GM12801 (cell line): ENCODE measurements around the gene PDE4D.

ENCODE experiments used
- CTCF ChIP-seq: IDR thresholded peaks from one replicate; pipeline ENCODE4 v1.5.1; 2011; ENCODE audit warnings: control low read depth; ENCODE audit not compliant: insufficient read length; ENCODE audit errors: extremely low read depth

Gene PDE4D

GRCh38 chr5:59001154-59001553, 892.4 kb downstream of the PDE4D start:
- no peak for TF ChIP-seq CTCF

GRCh38 chr5:59000211-59000610, 893.3 kb downstream of the PDE4D start:
- no peak for TF ChIP-seq CTCF

GRCh38 chr5:58999804-59000203, 893.7 kb downstream of the PDE4D start:
- TF ChIP-seq CTCF, result no peak

GRCh38 chr5:58998544-58998943, 895.0 kb downstream of the PDE4D start:
- TF ChIP-seq CTCF, result no peak

- TF ChIP-seq CTCF, result no peak
Measured at GRCh38 chr5:58993461-58993860, 900.1 kb downstream of the PDE4D start.

- TF ChIP-seq CTCF, result no peak
Measured at GRCh38 chr5:58988938-58989337, 904.6 kb downstream of the PDE4D start.

GRCh38 chr5:58987193-58987592, 906.3 kb downstream of the PDE4D start:
- no peak for TF ChIP-seq CTCF

GRCh38 chr5:58986281-58986680, 907.2 kb downstream of the PDE4D start:
- TF ChIP-seq CTCF, result no peak
